Measurements from ENCODE around the gene THADA. TPM values are rescaled to one million over a fixed set of nuclear protein-coding genes. Genes with fewer than 3 reads are reported as not detected.

The THADA gene
- total RNA-seq, 1 donor: 39.4 TPM

DNA sequence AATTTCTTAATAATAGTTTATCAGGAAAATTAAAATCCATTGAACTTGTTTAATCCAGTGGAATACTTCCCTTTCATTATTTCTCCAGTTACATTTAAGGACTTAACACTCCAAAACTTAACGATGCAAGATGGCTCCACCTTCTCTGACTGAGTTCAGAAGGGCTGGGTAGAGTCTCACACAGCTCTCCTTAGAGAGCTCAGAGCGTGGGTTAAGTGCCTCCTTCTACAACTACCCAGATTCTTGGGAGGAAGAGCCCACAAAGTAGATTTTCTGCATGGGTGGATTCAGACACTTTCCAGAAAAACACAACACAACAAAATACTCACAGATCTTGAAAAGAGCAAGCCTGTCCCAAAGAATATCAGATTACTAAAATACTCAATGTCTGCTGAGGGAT lies 130.6 kb downstream of the THADA start:
- peaks cover 58% of the 10 kb centered on the region for H3K4me1 ChIP-seq (ENCODE audit: insufficient read depth, low read length)
- no peaks in the 10 kb centered on the region for H3K27me3 ChIP-seq (ENCODE audit: insufficient read depth, low read length)
- TF ChIP-seq, protein P1, sequence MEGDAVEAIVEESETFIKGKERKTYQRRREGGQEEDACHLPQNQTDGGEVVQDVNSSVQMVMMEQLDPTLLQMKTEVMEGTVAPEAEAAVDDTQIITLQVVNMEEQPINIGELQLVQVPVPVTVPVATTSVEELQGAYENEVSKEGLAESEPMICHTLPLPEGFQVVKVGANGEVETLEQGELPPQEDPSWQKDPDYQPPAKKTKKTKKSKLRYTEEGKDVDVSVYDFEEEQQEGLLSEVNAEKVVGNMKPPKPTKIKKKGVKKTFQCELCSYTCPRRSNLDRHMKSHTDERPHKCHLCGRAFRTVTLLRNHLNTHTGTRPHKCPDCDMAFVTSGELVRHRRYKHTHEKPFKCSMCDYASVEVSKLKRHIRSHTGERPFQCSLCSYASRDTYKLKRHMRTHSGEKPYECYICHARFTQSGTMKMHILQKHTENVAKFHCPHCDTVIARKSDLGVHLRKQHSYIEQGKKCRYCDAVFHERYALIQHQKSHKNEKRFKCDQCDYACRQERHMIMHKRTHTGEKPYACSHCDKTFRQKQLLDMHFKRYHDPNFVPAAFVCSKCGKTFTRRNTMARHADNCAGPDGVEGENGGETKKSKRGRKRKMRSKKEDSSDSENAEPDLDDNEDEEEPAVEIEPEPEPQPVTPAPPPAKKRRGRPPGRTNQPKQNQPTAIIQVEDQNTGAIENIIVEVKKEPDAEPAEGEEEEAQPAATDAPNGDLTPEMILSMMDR (IDR thresholded peaks at IDR 0.05; ENCODE audit: extremely low read depth, low read depth, low read length): no peak
- H4K20me1 ChIP-seq (ENCODE audit: insufficient read depth, low read length): no peaks in the 10 kb centered on the region
- no peak overlapping the region for H3K27ac ChIP-seq (ENCODE audit: low read depth, low read length)
- H3K36me3 ChIP-seq (ENCODE audit: insufficient read depth, low read length): no peaks in the 10 kb centered on the region
- H3K4me2 ChIP-seq (ENCODE audit: insufficient read depth, low read length): no peak overlapping the region
- H3K79me2 ChIP-seq (ENCODE audit: insufficient read depth, low read length): no peaks in the 10 kb centered on the region
- H3K4me3 ChIP-seq (ENCODE audit: insufficient read depth, low read length): no peak overlapping the region
- H2AFZ ChIP-seq (ENCODE audit: low read length): no peak overlapping the region
- no peak for DNase-seq (ENCODE audit: insufficient read length, low spot score, missing footprints)
- no peaks in the 10 kb centered on the region for H3K9me3 ChIP-seq (ENCODE audit: low read depth, low read length)

DNA sequence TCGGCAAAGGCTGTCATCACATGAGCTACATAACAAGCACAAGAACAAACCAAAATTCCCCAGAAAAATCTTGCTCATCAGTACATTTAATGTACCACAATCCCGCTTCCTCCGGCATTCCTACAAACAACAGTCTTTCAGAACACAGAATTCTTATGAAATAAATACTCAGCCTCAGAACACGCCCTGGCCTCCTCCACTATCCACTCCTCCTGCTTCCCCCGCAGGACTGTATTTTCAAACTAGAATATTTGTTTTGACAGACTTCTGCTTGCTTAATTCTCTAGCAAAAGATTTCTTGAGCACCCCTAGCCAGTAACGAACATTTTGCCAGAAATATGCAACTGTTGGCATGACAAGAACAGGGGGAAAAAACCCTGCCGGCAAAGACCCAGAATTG lies 131.2 kb downstream of the THADA start:
- Histone ChIP-seq H3K27me3 (ENCODE audit: insufficient read depth, low read length) (no peaks in the 10 kb centered on the region), H2AFZ (ENCODE audit: low read length) (no peak overlapping the region), H3K9me3 (ENCODE audit: low read depth, low read length) (no peaks in the 10 kb centered on the region), H3K79me2 (ENCODE audit: insufficient read depth, low read length) (no peaks in the 10 kb centered on the region), H3K27ac (ENCODE audit: low read depth, low read length) (peak overlapping the region; percentile 21), H3K36me3 (ENCODE audit: insufficient read depth, low read length) (no peaks in the 10 kb centered on the region), H3K4me3 (ENCODE audit: insufficient read depth, low read length) (no peak overlapping the region), H4K20me1 (ENCODE audit: insufficient read depth, low read length) (no peaks in the 10 kb centered on the region), H3K4me2 (ENCODE audit: insufficient read depth, low read length) (peak overlapping the region; percentile 54), H3K4me1 (ENCODE audit: insufficient read depth, low read length) (peaks cover 64% of the 10 kb centered on the region)
- DNase-seq (ENCODE audit: insufficient read length, low spot score, missing footprints): peak; percentile 84
- TF ChIP-seq, protein P1 (IDR thresholded peaks at IDR 0.05; ENCODE audit: extremely low read depth, low read depth, low read length): no peak

DNA sequence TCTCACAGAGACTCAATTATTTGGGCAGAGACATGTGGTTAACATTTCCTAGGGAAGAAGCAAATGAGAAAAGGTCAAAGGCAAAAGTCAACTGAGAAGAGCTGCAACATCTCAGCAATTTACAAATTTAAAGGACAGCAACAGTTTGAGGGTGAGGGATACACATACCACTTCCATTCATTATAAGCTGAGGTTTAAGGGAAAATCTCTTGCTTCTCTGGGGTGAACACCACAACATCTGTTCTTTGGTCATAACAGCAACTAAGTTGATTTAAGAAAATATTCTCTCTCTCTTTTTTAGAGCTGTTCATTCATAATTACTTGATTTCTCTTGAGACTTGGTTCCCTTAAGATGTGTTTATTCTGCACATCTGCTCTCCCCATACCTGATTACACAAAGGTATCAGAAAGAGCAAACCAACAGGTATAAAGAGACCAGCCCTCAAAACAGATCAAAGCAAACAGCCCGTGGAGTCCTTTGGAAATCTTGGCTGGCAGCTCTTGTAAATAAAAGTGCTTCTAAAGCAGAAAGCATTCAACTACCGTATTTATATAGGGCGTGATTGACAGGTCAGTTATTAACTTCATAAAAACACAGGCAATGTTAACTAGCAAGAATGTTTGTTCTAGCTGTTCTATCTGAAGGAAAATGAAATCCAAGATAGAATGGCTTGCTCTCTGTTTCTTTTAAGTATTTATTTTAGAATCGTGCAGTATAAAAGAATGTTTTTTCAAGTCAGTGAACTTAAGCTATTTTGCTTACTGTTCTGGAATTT lies 132.8 kb downstream of the THADA start:
- no peaks in the 10 kb centered on the region for H3K79me2 ChIP-seq (ENCODE audit: insufficient read depth, low read length)
- H3K27ac ChIP-seq (ENCODE audit: low read depth, low read length): no peak overlapping the region
- no peak overlapping the region for H3K4me3 ChIP-seq (ENCODE audit: insufficient read depth, low read length)
- H3K9me3 ChIP-seq (ENCODE audit: low read depth, low read length): no peaks in the 10 kb centered on the region
- peak overlapping the region; percentile 23 for H3K4me2 ChIP-seq (ENCODE audit: insufficient read depth, low read length)
- TF ChIP-seq, protein P1 (IDR thresholded peaks at IDR 0.05; ENCODE audit: extremely low read depth, low read depth, low read length): no peak
- H2AFZ ChIP-seq (ENCODE audit: low read length): no peak overlapping the region
- peak; percentile 3 for DNase-seq (ENCODE audit: insufficient read length, low spot score, missing footprints)
- peaks cover 70% of the 10 kb centered on the region for H3K4me1 ChIP-seq (ENCODE audit: insufficient read depth, low read length)
- H3K27me3 ChIP-seq (ENCODE audit: insufficient read depth, low read length): no peaks in the 10 kb centered on the region
- no peaks in the 10 kb centered on the region for H4K20me1 ChIP-seq (ENCODE audit: insufficient read depth, low read length)
- H3K36me3 ChIP-seq (ENCODE audit: insufficient read depth, low read length): no peaks in the 10 kb centered on the region

DNA sequence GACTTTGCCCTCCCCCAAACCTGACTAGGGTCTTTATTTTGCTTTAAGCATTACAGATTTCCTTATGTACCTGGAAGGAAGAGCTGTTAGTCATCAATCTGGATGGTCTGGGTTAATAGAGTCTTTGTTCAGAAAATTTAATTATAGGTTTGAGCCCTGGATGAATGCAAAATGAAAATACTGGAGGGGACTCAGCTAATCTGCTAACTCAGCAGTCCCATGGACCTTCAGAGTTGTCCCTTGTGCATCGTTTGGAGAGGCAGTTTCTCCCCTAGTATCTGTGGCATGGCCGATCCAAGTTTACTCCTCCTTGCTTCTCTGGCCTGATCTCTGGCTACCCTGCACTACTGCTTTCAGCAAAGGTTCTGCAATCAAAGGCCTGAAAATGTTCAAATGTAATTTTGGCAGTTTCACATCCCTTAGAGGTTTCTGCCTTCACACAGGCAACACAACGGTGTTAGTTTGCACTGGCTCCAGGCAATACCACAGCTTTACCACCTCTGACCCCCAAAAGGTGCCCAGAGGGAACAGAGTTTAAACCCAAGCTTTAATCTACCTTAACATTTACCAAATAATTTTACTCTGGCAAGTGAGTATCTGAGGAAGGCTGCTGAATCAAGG lies 134.3 kb downstream of the THADA start:
- H2AFZ ChIP-seq (ENCODE audit: low read length): no peak overlapping the region
- TF ChIP-seq, protein P1 (IDR thresholded peaks at IDR 0.05; ENCODE audit: extremely low read depth, low read depth, low read length): no peak
- H3K4me3 ChIP-seq (ENCODE audit: insufficient read depth, low read length): no peak overlapping the region
- H3K27me3 ChIP-seq (ENCODE audit: insufficient read depth, low read length): no peaks in the 10 kb centered on the region
- no peaks in the 10 kb centered on the region for H3K79me2 ChIP-seq (ENCODE audit: insufficient read depth, low read length)
- DNase-seq (ENCODE audit: insufficient read length, low spot score, missing footprints): no peak
- H3K4me1 ChIP-seq (ENCODE audit: insufficient read depth, low read length): peaks cover 69% of the 10 kb centered on the region
- peak overlapping the region; percentile 10 for H3K27ac ChIP-seq (ENCODE audit: low read depth, low read length)
- no peak overlapping the region for H3K4me2 ChIP-seq (ENCODE audit: insufficient read depth, low read length)
- H3K9me3 ChIP-seq (ENCODE audit: low read depth, low read length): no peaks in the 10 kb centered on the region
- no peaks in the 10 kb centered on the region for H4K20me1 ChIP-seq (ENCODE audit: insufficient read depth, low read length)
- H3K36me3 ChIP-seq (ENCODE audit: insufficient read depth, low read length): no peaks in the 10 kb centered on the region

Measured in osteoblast (primary cell).